ENCODE data around the gene EVI2B.

DNA sequence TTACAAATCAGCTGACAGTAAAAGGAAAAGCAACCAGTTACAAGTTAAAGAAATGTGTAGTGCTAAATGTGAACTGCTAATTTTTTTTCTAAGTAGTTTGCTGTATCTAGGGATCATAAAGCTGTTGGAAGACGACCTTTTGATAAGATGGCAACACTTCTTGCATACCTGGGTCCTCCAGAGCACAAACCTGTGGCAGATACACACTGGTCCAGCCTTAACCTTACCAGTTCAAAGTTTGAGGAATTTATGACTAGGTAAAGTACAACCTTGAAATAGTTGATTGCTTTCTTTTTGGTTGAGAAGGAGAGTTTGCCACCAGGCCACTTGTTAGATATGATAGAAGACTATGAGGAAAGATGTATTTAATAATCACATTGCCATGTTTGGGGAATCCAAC is 52.3 kb downstream of the EVI2B start:
- TF ChIP-seq, protein P1, sequence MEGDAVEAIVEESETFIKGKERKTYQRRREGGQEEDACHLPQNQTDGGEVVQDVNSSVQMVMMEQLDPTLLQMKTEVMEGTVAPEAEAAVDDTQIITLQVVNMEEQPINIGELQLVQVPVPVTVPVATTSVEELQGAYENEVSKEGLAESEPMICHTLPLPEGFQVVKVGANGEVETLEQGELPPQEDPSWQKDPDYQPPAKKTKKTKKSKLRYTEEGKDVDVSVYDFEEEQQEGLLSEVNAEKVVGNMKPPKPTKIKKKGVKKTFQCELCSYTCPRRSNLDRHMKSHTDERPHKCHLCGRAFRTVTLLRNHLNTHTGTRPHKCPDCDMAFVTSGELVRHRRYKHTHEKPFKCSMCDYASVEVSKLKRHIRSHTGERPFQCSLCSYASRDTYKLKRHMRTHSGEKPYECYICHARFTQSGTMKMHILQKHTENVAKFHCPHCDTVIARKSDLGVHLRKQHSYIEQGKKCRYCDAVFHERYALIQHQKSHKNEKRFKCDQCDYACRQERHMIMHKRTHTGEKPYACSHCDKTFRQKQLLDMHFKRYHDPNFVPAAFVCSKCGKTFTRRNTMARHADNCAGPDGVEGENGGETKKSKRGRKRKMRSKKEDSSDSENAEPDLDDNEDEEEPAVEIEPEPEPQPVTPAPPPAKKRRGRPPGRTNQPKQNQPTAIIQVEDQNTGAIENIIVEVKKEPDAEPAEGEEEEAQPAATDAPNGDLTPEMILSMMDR (optimal IDR thresholded peaks at IDR 0.05 in 1 of 3, IDR thresholded peaks at IDR 0.05 in 1 of 3, conservative IDR thresholded peaks at IDR 0.05 in 1 of 3; ENCODE audit: extremely low read depth in 1 of 3, insufficient read depth in 2 of 3, low read length in 3 of 3): no peak
- no peak for TF ChIP-seq EZH2 (IDR thresholded peaks at IDR 0.05; ENCODE audit: low read length)
